ENCODE results near the gene PTGES2.

The PTGES2 gene

DNA sequence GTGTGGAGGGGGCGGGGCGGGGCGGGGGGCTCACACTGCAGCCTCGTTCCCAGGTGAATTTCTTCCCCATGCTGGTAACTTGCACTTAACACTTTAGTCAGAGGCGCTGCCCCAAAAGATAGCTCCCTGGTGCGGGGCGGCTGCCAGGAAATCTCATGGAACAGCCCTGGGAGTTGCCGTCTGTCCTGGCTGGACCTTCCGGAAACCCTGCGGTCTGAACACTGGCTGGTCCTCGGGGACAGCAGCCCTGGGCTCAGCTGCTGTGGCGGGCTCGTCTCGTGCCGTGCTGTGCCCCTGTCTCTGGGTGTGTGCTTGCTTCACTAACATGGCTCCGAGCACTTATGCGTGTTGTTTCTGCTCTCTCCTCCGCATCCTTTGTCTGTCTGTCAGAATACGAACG lies 25.8 kb downstream of the PTGES2 start:
- Histone ChIP-seq H3K4me1 (ENCODE audit: control insufficient read depth in 1 of 2, insufficient read depth in 2 of 2, low read length in 2 of 2) (peaks cover 48 to 70% of the 10 kb centered on the region in 2 donors), H3K9ac (ENCODE audit: low read depth in 1 of 2, low read length in 2 of 2) (no peak overlapping the region), H3K9me3 (ENCODE audit: control insufficient read depth in 1 of 2, low read length in 2 of 2) (no peaks in the 10 kb centered on the region), H3K27ac (ENCODE audit: low read depth, low read length) (no peak overlapping the region), H3K4me3 (ENCODE audit: low read depth in 1 of 2, low read length in 2 of 2) (no peak overlapping the region), H3K27me3 (ENCODE audit: control insufficient read depth in 1 of 2, insufficient read depth in 2 of 2, low read length in 2 of 2) (no peaks in the 10 kb centered on the region), H3K36me3 (ENCODE audit: control insufficient read depth in 1 of 2, insufficient read depth in 2 of 2, low read length in 2 of 2) (peaks cover 20 to 47% of the 10 kb centered on the region in 2 donors)

DNA sequence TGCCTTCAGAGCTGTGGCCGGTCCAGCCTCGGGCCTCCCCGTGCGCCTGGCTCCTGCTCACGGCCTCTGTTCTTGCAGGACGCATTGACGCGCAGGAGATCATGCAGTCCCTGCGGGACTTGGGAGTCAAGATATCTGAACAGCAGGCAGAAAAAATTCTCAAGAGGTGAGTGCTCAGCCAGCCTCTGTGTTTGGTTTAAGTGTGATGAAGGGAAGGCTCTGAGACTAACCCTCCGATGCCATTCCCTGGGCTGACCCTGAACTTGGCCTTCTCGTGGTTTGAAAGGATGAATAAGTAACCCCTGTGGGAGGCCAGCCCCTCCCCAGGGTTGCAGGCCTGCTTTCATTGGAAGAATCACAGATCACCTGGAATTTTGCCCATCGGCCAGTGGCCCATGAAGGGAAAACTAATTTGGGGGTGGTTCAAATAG lies 26.3 kb downstream of the PTGES2 start:
- peaks cover 48 to 70% of the 10 kb centered on the region in 2 donors for H3K4me1 ChIP-seq (ENCODE audit: control insufficient read depth in 1 of 2, insufficient read depth in 2 of 2, low read length in 2 of 2)
- H3K36me3 ChIP-seq (ENCODE audit: control insufficient read depth in 1 of 2, insufficient read depth in 2 of 2, low read length in 2 of 2): peaks cover 17 to 43% of the 10 kb centered on the region in 2 donors

DNA sequence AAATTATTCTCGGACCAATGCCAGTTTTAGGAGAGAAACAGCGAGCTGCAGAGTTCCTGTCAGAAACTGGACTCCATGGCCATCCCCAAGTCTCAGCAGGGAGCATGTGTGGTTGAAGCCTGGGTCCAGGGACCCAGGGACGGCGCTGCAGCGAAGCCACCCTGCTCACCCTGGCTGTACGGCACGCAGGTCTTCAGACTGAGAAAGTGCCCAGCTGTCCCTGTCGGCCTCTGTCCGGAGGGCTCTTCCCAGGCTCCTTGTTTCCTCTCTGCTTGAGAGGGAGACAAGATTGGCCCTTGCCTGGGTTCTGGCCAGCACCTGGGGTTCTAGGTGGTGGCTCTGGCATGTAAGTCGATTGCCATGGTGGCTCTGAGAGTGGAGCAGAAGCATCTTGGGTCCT lies 26.9 kb downstream of the PTGES2 start:
- peak overlapping the region; percentile 4 to 87 for H3K9ac ChIP-seq (ENCODE audit: low read depth in 1 of 2, low read length in 2 of 2)

More for the DNA sequence above, 26.3 kb downstream of the PTGES2 start:
- no peak overlapping the region for H3K4me3 ChIP-seq (ENCODE audit: low read depth in 1 of 2, low read length in 2 of 2)
- no peak overlapping the region for H3K27ac ChIP-seq (ENCODE audit: low read depth, low read length)
- H3K9ac ChIP-seq (ENCODE audit: low read depth in 1 of 2, low read length in 2 of 2): peak overlapping the region in 1 of 2 donors; percentile 5
- H3K27me3 ChIP-seq (ENCODE audit: control insufficient read depth in 1 of 2, insufficient read depth in 2 of 2, low read length in 2 of 2): no peaks in the 10 kb centered on the region
- H3K9me3 ChIP-seq (ENCODE audit: control insufficient read depth in 1 of 2, low read length in 2 of 2): no peaks in the 10 kb centered on the region

DNA sequence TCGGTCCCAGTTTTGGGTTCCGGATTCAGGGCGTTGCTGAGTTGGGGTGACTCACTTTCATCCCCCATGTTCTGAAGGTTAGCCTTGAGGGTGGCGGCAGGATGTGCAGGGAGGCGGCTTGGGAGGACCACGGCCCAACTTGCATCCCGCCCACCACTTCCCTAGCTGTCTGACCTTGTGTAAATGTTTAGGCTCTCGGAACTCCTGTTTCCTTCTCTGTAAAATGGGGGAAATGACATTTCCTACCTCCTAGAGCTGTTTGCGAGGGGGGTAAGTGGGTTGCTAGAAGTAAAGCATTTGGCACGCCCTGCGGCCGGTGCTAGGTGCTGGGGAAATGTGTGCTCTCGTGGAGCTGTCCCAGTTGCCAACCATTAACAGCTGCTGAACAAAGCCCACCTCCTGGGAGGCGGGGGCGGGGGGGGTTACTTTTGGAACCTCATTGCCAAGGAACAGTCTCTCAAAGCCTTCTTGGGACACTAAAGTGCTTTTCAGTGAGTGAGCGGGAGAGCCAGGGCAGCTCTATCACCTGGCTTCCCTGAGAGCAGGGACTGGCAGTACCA lies 27.5 kb downstream of the PTGES2 start:
- Histone ChIP-seq H3K4me3 (ENCODE audit: low read depth in 1 of 2, low read length in 2 of 2) (peak overlapping the region; percentile 72 to 73), H3K4me1 (ENCODE audit: control insufficient read depth in 1 of 2, insufficient read depth in 2 of 2, low read length in 2 of 2) (peaks cover 51 to 70% of the 10 kb centered on the region in 2 donors), H3K27ac (ENCODE audit: low read depth, low read length) (peak overlapping the region; percentile 94), H3K36me3 (ENCODE audit: control insufficient read depth in 1 of 2, insufficient read depth in 2 of 2, low read length in 2 of 2) (peaks cover 9 to 33% of the 10 kb centered on the region in 2 donors), H3K9me3 (ENCODE audit: control insufficient read depth in 1 of 2, low read length in 2 of 2) (no peaks in the 10 kb centered on the region), H3K27me3 (ENCODE audit: control insufficient read depth in 1 of 2, insufficient read depth in 2 of 2, low read length in 2 of 2) (no peaks in the 10 kb centered on the region), H3K9ac (ENCODE audit: low read depth in 1 of 2, low read length in 2 of 2) (peak overlapping the region; percentile 87 to 89)

More for the DNA sequence above, 26.9 kb downstream of the PTGES2 start:
- Histone ChIP-seq H3K27me3 (ENCODE audit: control insufficient read depth in 1 of 2, insufficient read depth in 2 of 2, low read length in 2 of 2) (no peaks in the 10 kb centered on the region), H3K4me3 (ENCODE audit: low read depth in 1 of 2, low read length in 2 of 2) (peak overlapping the region in 1 of 2 donors; percentile 72), H3K4me1 (ENCODE audit: control insufficient read depth in 1 of 2, insufficient read depth in 2 of 2, low read length in 2 of 2) (peaks cover 48 to 70% of the 10 kb centered on the region in 2 donors), H3K9me3 (ENCODE audit: control insufficient read depth in 1 of 2, low read length in 2 of 2) (no peaks in the 10 kb centered on the region), H3K36me3 (ENCODE audit: control insufficient read depth in 1 of 2, insufficient read depth in 2 of 2, low read length in 2 of 2) (peaks cover 10 to 36% of the 10 kb centered on the region in 2 donors), H3K27ac (ENCODE audit: low read depth, low read length) (peak overlapping the region; percentile 94)

DNA sequence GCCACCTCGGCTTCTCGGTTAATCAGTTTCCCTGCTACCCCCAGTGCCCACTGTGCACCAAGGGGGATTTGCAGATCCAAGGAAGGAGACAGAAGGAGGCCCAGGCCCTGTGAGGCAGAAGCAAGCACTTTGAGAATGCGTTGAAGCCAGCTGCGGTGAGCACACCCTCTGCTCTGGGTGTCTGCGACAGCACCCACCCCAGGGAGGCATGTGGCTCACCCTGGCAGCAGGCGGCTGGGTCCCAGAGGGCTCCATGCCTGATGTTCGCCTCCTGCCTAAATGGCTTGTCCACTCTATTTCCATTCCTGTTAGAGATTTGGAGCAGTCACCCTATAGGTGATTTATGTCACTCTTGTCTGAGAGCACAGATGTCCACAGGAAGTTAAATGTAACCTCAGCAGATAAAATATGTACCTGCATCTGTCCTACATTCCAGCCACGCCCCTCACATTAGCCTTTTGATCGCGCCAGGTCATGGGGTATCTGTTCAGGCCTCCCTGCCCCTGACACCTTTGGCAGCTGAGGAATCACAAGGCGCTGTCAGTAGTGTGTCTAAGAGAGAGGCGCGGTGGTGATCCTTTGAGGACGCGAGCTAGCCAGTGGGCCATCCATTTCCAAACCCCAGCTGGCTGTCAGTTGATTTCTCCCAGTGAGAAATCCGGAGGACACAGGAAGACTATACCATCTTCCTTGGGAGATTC lies 28.1 kb downstream of the PTGES2 start:
- Histone ChIP-seq H3K27ac (ENCODE audit: low read depth, low read length) (peak overlapping the region; percentile 94), H3K36me3 (ENCODE audit: control insufficient read depth in 1 of 2, insufficient read depth in 2 of 2, low read length in 2 of 2) (peaks cover 9 to 32% of the 10 kb centered on the region in 2 donors), H3K9me3 (ENCODE audit: control insufficient read depth in 1 of 2, low read length in 2 of 2) (no peaks in the 10 kb centered on the region), H3K4me3 (ENCODE audit: low read depth in 1 of 2, low read length in 2 of 2) (peak overlapping the region; percentile 72 to 73), H3K4me1 (ENCODE audit: control insufficient read depth in 1 of 2, insufficient read depth in 2 of 2, low read length in 2 of 2) (peaks cover 57 to 69% of the 10 kb centered on the region in 2 donors), H3K9ac (ENCODE audit: low read depth in 1 of 2, low read length in 2 of 2) (peak overlapping the region; percentile 87 to 89), H3K27me3 (ENCODE audit: control insufficient read depth in 1 of 2, insufficient read depth in 2 of 2, low read length in 2 of 2) (no peaks in the 10 kb centered on the region)

DNA sequence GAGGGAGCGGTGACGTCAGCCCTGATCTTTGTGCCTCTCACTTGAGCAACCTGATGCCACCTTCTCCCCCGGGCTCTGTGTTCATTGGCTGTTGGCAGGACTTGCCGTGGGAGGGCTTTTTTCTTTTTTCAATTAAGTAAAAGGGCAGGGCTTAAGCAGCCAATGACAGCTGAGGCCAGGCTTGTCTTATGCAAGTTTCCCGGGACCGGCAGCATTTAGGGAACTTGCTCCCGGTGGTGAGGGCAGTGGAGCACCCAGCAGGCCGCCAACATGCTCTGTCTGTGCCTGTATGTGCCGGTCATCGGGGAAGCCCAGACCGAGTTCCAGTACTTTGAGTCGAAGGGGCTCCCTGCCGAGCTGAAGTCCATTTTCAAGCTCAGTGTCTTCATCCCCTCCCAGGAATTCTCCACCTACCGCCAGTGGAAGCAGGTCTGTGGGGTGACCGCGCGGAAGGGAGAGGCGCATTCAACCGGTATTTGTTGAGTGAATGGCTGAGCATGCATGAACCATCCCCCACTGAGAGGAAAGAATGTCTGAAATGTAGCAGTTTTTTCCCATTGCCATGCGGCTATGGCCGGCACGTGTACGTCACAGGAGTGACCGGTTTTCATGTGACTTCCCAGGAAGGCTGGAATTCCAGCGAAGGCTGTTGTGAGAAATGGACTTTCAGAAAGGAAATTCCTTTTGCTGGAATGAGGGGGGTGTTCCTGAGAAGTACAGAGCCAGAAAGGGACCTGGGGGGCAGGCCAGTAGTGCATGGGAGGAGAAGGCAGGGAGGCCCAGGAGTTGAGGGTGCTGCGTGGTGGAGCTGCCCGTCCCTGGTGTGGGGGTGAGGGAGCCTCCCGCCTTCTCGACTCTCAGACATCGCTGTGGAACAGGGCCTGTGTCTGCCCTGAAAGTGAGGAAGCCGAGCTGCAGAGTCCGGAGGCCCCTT lies 29.0 kb downstream of the PTGES2 start:
- Histone ChIP-seq H3K27ac (ENCODE audit: low read depth, low read length) (peak overlapping the region; percentile 94), H3K9ac (ENCODE audit: low read depth in 1 of 2, low read length in 2 of 2) (peak overlapping the region; percentile 87 to 89), H3K9me3 (ENCODE audit: control insufficient read depth in 1 of 2, low read length in 2 of 2) (no peaks in the 10 kb centered on the region), H3K4me3 (ENCODE audit: low read depth in 1 of 2, low read length in 2 of 2) (peak overlapping the region; percentile 72 to 73), H3K27me3 (ENCODE audit: control insufficient read depth in 1 of 2, insufficient read depth in 2 of 2, low read length in 2 of 2) (no peaks in the 10 kb centered on the region), H3K4me1 (ENCODE audit: control insufficient read depth in 1 of 2, insufficient read depth in 2 of 2, low read length in 2 of 2) (peaks cover 58 to 62% of the 10 kb centered on the region in 2 donors), H3K36me3 (ENCODE audit: control insufficient read depth in 1 of 2, insufficient read depth in 2 of 2, low read length in 2 of 2) (peaks cover 9 to 24% of the 10 kb centered on the region in 2 donors)

DNA sequence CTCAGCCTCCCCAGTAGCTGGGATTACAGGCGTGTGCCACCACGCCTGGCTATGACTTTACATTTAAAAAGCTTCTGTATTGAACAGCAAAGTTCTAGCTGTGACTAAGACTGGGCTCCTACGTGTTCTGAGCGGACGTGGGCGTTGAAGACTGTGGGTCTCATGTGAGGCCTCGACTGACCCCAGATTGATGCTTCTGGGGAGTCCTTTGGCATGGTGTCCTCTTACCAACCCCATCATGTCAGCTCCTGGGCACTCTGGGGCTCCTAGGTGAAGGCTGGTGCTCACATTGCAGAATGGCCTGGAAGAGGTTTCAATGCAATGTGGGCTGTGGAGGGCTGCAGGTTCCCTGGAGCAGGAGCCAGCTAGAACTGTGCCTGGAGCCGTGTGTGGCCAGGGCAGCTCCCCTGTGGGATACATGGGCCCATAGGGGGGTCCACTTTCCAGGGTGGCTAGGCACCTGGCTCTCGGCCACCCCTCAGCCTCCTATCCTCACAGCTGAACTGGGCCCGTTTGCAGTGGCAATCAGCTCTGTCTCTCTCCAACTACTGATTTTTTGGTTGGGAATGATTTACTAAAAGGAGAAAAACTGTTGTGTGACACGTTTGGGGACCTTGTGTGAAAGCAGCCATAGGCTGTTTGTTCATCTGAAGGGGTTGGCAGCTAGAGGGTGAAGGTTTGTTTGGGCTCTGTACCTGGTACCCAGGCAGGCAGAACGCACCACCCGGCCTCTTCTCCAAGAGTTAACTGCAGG lies 29.8 kb downstream of the PTGES2 start:
- Histone ChIP-seq H3K9ac (ENCODE audit: low read depth in 1 of 2, low read length in 2 of 2) (peak overlapping the region; percentile 39 to 87), H3K27ac (ENCODE audit: low read depth, low read length) (peak overlapping the region; percentile 94), H3K4me3 (ENCODE audit: low read depth in 1 of 2, low read length in 2 of 2) (no peak overlapping the region), H3K9me3 (ENCODE audit: control insufficient read depth in 1 of 2, low read length in 2 of 2) (no peaks in the 10 kb centered on the region), H3K36me3 (ENCODE audit: control insufficient read depth in 1 of 2, insufficient read depth in 2 of 2, low read length in 2 of 2) (peaks cover 7 to 16% of the 10 kb centered on the region in 2 donors), H3K27me3 (ENCODE audit: control insufficient read depth in 1 of 2, insufficient read depth in 2 of 2, low read length in 2 of 2) (no peaks in the 10 kb centered on the region), H3K4me1 (ENCODE audit: control insufficient read depth in 1 of 2, insufficient read depth in 2 of 2, low read length in 2 of 2) (peaks cover 58 to 59% of the 10 kb centered on the region in 2 donors)

DNA sequence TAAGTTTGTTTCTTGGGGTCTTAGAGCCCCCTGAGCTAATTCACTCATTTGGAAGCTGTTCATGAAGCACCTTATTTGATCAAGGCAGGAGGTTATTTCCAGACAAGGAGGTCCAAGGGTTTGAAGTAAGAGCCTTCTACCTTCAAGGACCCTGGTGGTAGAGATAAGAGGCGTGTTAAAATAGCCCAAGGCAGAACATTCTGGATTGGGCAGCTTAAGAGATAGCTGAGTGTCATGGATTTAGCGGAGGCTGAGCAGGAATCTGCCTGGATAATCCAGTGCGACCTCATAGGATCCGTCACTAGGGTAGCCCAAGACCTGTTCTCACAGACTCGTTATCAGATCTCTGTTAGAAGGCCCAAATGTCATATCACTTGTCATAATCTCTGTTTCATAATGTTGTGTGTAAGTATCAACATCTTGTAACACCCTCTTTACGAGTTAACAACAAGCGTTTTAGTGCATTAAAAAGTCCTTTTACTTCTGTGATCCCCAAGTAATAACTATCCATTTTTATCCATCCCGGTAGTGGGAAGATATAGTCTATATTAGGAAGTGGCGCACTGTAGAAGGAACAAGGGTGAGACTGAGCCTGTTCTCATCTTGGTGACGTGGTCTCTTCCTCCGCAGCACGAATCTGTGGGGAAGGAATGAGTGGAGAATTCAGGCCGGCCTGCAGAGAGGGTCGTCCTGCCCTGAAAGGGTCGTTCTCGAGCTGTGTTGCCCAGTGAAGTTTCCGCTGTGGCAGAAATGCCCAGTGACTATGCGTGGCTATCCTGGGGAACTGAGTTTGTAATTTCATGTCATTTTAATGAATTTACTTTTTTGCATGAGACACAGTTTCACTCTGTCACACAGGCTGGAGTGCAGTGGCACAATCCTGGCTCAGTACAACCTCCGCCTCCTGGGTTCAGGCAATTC lies 30.7 kb downstream of the PTGES2 start:
- Histone ChIP-seq H3K27ac (ENCODE audit: low read depth, low read length) (no peak overlapping the region), H3K9ac (ENCODE audit: low read depth in 1 of 2, low read length in 2 of 2) (no peak overlapping the region), H3K27me3 (ENCODE audit: control insufficient read depth in 1 of 2, insufficient read depth in 2 of 2, low read length in 2 of 2) (no peaks in the 10 kb centered on the region), H3K9me3 (ENCODE audit: control insufficient read depth in 1 of 2, low read length in 2 of 2) (no peaks in the 10 kb centered on the region), H3K4me1 (ENCODE audit: control insufficient read depth in 1 of 2, insufficient read depth in 2 of 2, low read length in 2 of 2) (peaks cover 58 to 63% of the 10 kb centered on the region in 2 donors), H3K36me3 (ENCODE audit: control insufficient read depth in 1 of 2, insufficient read depth in 2 of 2, low read length in 2 of 2) (peaks cover 0 to 7% of the 10 kb centered on the region in 2 donors), H3K4me3 (ENCODE audit: low read depth in 1 of 2, low read length in 2 of 2) (no peak overlapping the region)

Measured in duodenal mucosa (tissue), 2 donors.